OCI-M2 (cell line): ENCODE measurements around the gene AOC2.
"Not testable (repeated sequence)": the region's sequence is repeated elsewhere in the genome, so short reads cannot be mapped to it uniquely, and the experiment has no call there.

Experiments
- DNase-seq: peaks from one replicate; lab custom pipeline; 2025; ENCODE audit not compliant: unreplicated experiment; lab: John Stamatoyannopoulos, UW

The AOC2 gene

DNA sequence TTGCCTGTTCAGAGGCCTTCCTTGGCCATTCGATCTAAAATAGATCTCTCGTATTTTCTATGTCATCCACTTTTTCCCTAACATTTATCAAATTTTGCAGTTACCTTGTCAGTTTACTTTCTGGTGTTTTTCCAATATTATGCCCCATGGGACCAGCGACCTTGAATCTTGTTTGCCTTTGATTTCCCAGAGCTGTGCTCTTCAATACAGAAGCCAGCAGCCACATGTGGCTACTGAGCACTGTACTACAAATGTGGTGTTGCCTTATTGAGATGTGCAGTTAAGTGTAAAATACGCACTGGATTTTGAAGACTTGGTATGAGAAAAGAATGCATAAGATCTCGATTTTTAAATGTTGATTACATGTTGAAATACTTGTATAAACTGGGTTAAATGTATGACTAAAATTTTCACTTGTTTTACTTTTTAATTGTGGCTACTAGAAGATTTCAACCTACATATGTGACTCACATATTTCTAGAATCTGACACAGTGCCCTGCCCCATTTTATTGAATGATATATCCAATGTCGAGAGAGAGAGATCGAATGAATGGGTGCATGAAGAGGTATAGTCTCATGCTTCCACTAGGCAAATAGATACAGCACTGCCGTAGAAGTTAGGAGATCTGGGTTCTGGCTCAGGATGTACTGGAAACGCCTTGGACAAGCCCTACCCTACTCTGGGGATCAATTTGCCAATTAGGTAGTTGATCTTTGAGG is 12.0 kb upstream of the AOC2 start:
- no peak for DNase-seq

GRCh38 chr17:42832934-42833766 is 11.2 kb upstream of the AOC2 start, which contains the start of gene PSME3:
TSS of gene PSME3 (plus strand) at chr17:42833397. CDS start at chr17:42833632, 235 bp downstream.
- peak; percentile 60 for DNase-seq

DNA sequence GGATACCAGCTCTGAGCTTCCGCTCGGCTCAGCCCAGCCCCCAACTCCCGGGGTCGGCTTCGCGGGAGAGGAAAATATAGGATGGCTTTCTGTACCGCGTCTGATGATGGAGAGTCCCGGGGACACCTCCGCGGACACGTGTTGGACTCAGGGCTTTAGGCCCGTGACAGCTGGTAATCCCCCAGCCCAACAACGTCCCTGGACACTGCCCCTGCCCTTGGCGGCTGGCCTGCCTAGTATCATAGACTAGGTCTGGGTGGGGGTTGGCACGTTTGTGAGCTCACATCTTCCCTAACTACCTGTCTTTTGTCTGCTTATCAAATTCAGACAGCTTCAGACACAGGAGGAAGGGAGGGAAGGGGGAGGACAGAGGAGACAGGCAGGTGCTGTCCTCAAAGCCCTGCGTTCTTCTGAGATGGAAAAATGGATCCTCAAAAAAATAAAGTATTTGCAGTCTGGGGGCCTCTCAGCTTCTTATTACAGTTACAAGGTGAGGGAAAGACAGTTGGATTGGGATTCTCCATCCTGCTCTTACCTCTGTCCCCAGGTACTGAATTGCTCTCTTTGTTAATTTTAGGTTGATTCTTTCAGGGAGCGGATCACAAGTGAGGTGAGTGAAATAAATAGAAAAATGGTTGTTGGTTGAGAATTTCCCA is 10.5 kb upstream of the AOC2 start:
- DNase-seq: no peak

- no peak for DNase-seq
These were observed 8.6 kb upstream of the AOC2 start for GRCh38 chr17:42835732-42836131.

DNA sequence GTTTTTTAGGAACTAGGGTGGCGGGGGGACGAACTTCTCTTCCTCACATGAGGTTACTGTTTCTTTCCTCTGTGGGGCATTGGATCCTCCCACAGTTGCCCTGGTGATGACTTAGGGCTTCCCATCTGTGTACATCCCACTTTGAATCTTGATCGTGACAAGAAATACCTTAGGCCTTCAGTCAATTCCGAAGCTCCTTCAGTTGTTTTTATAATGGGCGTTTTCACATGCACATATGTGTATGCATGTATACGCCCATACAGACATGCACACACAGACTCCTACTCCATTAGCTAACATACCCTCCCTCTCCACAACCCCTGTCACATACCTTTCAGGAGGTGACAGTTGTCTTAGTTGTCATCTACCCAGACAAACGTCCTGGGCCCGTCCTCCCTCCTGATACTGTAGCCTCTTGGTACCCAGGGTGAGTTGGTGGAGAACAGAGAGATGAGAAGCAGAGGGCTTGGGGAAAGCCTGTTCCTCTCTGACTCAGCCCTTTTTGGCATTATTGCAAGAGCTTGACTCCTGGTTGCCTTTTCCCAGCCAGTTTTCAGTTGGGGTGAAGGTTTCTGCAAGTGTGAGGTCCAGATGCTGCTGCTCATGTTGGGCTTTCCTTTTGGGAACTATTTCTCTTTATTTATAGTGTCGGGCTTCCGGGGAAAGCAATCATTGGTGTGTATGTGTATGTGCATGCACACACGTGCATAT is 2.2 kb upstream of the AOC2 start:
- DNase-seq: no peak

- no peak for DNase-seq
These were observed 934 bp upstream of the AOC2 start for GRCh38 chr17:42843358-42843934.

DNA sequence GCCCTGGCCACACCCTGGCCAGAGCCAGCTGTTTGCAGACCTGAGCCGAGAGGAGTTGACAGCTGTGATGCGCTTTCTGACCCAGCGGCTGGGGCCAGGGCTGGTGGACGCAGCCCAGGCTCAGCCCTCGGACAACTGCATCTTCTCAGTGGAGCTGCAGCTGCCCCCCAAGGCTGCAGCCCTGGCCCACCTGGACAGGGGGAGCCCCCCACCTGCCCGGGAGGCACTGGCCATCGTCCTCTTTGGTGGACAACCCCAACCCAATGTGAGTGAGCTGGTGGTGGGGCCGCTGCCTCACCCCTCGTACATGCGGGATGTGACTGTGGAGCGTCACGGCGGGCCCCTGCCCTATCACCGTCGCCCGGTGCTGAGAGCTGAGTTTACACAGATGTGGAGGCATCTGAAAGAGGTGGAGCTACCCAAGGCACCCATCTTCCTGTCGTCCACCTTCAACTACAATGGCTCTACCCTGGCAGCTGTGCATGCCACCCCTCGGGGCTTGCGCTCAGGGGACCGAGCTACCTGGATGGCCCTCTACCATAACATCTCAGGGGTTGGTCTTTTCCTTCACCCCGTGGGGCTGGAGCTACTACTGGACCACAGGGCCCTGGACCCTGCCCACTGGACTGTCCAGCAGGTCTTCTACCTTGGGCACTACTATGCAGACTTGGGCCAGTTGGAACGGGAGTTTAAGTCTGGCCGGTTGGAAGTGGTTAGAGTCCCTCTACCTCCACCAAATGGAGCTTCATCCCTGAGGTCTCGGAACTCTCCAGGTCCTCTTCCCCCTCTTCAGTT is 578 bp downstream of the AOC2 start:
- DNase-seq: no peak

GRCh38 chr17:42845556-42845917 is 1.2 kb downstream of the AOC2 start:
- no peak for DNase-seq

DNA sequence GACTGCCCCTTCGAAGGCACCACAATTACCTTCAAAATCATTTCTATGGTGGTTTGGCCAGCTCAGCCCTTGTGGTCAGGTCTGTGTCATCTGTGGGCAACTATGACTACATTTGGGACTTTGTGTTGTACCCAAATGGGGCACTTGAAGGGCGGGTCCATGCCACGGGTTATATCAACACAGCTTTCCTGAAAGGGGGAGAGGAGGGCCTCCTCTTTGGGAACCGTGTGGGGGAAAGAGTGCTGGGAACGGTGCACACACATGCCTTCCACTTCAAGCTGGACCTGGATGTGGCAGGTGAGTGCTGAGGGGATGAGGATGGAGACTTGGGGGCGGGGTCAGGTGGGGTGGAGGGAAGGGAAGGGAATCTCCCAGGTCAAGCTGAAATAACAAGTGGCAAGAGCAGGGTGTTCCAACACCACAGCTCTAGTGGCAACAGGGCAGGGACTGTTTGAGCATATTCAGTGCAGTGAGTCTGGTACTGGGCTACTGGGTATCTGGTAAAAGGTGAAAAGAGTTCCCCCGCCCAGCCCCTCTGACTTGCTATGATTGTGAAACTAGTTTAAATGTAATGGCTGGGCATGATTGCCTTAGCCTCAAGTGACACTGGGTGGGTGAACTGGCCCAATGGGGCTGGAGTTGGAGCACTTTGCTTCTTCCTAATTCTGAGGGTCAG is 1.7 kb downstream of the AOC2 start:
- no peak for DNase-seq

GRCh38 chr17:42846594-42847280 is 2.4 kb downstream of the AOC2 start:
- no peak for DNase-seq

- no peak for DNase-seq
These were observed 3.7 kb downstream of the AOC2 start for GRCh38 chr17:42848093-42848492.

GRCh38 chr17:42849031-42849430 is 4.7 kb downstream of the AOC2 start:
- DNase-seq: no peak

DNA sequence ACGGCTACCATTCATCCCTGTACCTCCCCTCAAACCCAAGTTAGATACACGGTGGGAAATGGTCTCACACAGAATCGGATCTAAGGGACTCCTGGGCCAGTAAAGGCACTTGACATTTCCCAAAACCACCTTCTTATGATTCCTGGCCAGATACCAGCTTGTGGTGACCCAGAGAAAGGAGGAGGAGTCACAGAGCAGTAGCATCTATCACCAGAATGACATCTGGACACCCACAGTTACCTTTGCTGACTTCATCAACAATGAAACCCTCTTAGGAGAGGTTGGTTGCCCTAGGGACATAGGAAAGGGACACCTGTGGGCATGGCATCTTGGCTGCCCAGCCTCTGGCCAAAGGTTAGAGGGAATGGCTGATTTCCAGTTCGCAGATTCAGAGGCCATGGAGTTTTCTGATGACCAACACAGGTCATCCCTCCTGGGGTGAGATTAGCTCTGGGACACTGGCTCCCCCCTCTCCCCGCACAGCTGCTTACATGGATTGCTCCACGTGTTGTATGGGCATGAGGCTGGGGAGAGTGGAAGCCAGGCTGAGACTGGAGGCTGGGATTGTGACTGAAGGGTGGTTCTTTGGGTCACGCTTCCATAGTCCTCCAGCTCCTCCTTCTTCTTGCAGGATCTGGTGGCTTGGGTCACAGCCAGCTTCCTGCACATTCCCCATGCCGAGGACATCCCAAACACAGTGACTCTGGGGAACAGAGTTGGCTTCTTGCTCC is 5.2 kb downstream of the AOC2 start:
- no peak for DNase-seq

DNA sequence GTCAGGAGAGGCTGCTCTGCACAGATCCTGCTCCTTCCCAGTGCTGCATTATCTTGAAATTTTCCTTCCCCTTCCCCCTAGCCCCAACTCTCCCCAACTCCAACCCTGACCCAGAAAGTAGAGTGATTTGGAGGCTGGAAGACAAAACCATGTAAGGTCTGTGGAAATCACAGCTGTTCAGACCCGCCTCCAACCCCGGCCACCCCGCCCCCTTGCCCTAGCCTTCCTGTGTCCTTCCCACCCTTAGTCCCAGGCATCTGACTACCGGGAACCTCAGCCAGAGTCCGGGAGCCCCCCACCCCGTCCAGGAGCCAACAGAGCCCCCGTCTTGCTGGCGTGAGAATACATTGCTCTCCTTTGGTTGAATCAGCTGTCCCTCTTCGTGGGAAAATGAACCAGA is 6.6 kb downstream of the AOC2 start, which contains the start of gene AOC3:
TSS of gene AOC3 (plus strand) at position 246 of the 400 bp plus-strand sequence. CDS start at position 391, 145 bp downstream.
- DNase-seq: no peak

DNA sequence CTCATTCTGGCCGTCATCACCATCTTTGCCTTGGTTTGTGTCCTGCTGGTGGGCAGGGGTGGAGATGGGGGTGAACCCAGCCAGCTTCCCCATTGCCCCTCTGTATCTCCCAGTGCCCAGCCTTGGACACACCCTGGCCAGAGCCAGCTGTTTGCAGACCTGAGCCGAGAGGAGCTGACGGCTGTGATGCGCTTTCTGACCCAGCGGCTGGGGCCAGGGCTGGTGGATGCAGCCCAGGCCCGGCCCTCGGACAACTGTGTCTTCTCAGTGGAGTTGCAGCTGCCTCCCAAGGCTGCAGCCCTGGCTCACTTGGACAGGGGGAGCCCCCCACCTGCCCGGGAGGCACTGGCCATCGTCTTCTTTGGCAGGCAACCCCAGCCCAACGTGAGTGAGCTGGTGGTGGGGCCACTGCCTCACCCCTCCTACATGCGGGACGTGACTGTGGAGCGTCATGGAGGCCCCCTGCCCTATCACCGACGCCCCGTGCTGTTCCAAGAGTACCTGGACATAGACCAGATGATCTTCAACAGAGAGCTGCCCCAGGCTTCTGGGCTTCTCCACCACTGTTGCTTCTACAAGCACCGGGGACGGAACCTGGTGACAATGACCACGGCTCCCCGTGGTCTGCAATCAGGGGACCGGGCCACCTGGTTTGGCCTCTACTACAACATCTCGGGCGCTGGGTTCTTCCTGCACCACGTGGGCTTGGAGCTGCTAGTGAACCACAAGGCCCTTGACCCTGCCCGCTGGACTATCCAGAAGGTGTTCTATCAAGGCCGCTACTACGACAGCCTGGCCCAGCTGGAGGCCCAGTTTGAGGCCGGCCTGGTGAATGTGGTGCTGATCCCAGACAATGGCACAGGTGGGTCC is 7.2 kb downstream of the AOC2 start:
- not testable (repeated sequence) for DNase-seq

DNA sequence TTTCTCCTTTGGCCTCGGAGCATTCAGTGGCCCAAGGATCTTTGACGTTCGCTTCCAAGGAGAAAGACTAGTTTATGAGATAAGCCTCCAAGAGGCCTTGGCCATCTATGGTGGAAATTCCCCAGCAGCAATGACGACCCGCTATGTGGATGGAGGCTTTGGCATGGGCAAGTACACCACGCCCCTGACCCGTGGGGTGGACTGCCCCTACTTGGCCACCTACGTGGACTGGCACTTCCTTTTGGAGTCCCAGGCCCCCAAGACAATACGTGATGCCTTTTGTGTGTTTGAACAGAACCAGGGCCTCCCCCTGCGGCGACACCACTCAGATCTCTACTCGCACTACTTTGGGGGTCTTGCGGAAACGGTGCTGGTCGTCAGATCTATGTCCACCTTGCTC is 8.0 kb downstream of the AOC2 start:
- no peak for DNase-seq

DNA sequence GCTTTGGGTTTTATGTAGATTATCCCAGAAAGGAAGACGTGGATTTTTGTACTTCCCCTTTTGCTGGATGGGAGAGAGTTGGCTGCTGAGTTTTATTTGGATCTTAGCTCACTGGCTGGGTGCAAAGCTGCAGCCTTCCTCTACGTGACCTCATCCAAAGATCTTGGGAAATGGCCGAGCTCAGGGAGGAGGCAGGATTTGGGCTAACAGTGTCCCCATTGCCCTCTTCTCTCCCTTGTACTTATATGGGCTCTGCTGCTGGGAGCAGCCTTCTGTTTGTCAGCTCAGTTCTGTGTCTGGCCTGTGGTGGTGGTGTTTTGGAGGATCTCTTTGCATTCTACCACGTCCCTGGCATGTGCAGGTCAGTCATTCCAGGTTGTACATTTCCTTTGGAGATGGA is 8.6 kb downstream of the AOC2 start:
- DNase-seq: no peak
